HG03108 (cell line): ENCODE results near the gene MRGPRG.
"Not testable (repeated sequence)": the region's sequence is repeated elsewhere in the genome, so short reads cannot be mapped to it uniquely, and the experiment has no call there.

Experiments
- ATAC-seq: cut with Tn5 transposase; IDR thresholded peaks from one replicate; pipeline ENCODE4 v1.9.1; 2021; ENCODE audit warnings: moderate library complexity; ENCODE audit not compliant: unreplicated experiment

MRGPRG gene

GRCh38 chr11:3218483-3219280 is at the start of gene MRGPRG:
MRGPRG (minus strand) TSS chr11:3218813; CDS start chr11:3218813, 0 bp downstream.
- ATAC-seq: no peak

GRCh38 chr11:3262548-3262947 is 43.9 kb upstream of the MRGPRG start:
- ATAC-seq: not testable (repeated sequence)

GRCh38 chr11:3261831-3262230 is 43.2 kb upstream of the MRGPRG start:
- ATAC-seq: not testable (repeated sequence)

- not testable (repeated sequence) for ATAC-seq
Observed at GRCh38 chr11:3257509-3257908, 38.9 kb upstream of the MRGPRG start.

GRCh38 chr11:3255241-3255640 is 36.6 kb upstream of the MRGPRG start:
- not testable (repeated sequence) for ATAC-seq

GRCh38 chr11:3254773-3255172 is 36.2 kb upstream of the MRGPRG start:
- not testable (repeated sequence) for ATAC-seq

- ATAC-seq: no peak
Observed at GRCh38 chr11:3245071-3245470, 26.5 kb upstream of the MRGPRG start.

- ATAC-seq: no peak
Observed at GRCh38 chr11:3243880-3244279, 25.3 kb upstream of the MRGPRG start.

GRCh38 chr11:3237119-3237518 is 18.5 kb upstream of the MRGPRG start:
- ATAC-seq: no peak

- ATAC-seq: no peak
Observed at GRCh38 chr11:3234846-3235245, 16.2 kb upstream of the MRGPRG start.

GRCh38 chr11:3232956-3233355 is 14.3 kb upstream of the MRGPRG start:
- no peak for ATAC-seq

GRCh38 chr11:3231851-3232744 is 13.5 kb upstream of the MRGPRG start, which contains the start of gene MRGPRE:
MRGPRE (minus strand) TSS chr11:3232417; CDS start chr11:3228799, 3,618 bp downstream.
- ATAC-seq: no peak

GRCh38 chr11:3231550-3231850 is 12.9 kb upstream of the MRGPRG start:
- no peak for ATAC-seq

GRCh38 chr11:3230636-3231549 is 12.3 kb upstream of the MRGPRG start:
- ATAC-seq: no peak

GRCh38 chr11:3229673-3230630 is 11.3 kb upstream of the MRGPRG start:
- no peak for ATAC-seq

GRCh38 chr11:3228445-3228829 is 9.8 kb upstream of the MRGPRG start:
- no peak for ATAC-seq

GRCh38 chr11:3227568-3228444 is 9.2 kb upstream of the MRGPRG start:
- no peak for ATAC-seq

- no peak for ATAC-seq
Observed at GRCh38 chr11:3226846-3227567, 8.4 kb upstream of the MRGPRG start.
